A673 (cell line): ENCODE measurements around the gene GAL3ST1. TPM values are rescaled to one million over a fixed set of nuclear protein-coding genes. Genes with fewer than 3 reads are reported as not detected.

Source experiments
- BruUV-seq: library from RNA; stranded (reverse); fragments of 400-500 nt; replicated peaks from 2 replicates; lab custom pipeline; 2021; lab: Mats Ljungman, UMichigan
- CTCF ChIA-PET: fragments of 300-600 bp; sonication (Branson Sonifier 250); formaldehyde crosslinking; loops from one replicate; lab custom pipeline; 2022; ENCODE audit warnings: antibody characterized with exemption; lab: Charles Lee
- POLR2A ChIA-PET: fragments of 300-600 bp; sonication (Branson Sonifier 250); formaldehyde crosslinking; loops from one replicate; lab custom pipeline; 2022; ENCODE audit warnings: antibody characterized with exemption; ENCODE audit not compliant: low non-redundant PET; lab: Charles Lee
- DNase-seq: peaks from one replicate; pipeline ENCODE4 v3.0.0-alpha.2; 2015; ENCODE audit warnings: low spot score
- H3K27ac ChIP-seq: fragments of 200-600 bp; sonication (generic); 2 replicates; pipeline ENCODE4 v1.5.1; 2016; ENCODE audit warnings: mixed run types, low read depth, mild to moderate bottlenecking, mixed read lengths, antibody characterized with exemption, low read length; ENCODE audit not compliant: poor library complexity, severe bottlenecking
- H3K27me3 ChIP-seq: fragments of 200-600 bp; sonication (generic); replicated peaks from 2 replicates; pipeline ENCODE4 v1.6.1; 2017; ENCODE audit warnings: mixed run types, low read depth, mild to moderate bottlenecking, mixed read lengths, antibody characterized with exemption, low read length; ENCODE audit not compliant: insufficient read depth, poor library complexity
- H3K36me3 ChIP-seq: fragments of 200-600 bp; sonication (generic); 2 replicates; pipeline ENCODE4 v1.6.1; 2016; ENCODE audit warnings: mixed run types, mild to moderate bottlenecking, mixed read lengths, antibody characterized with exemption, low read length; ENCODE audit not compliant: insufficient read depth, poor library complexity, severe bottlenecking
- H3K4me1 ChIP-seq: fragments of 200-600 bp; sonication (generic); 2 replicates; pipeline ENCODE4 v1.6.1; 2017; ENCODE audit warnings: mixed run types, mild to moderate bottlenecking, mixed read lengths, antibody characterized with exemption, low read length; ENCODE audit not compliant: insufficient read depth, poor library complexity, severe bottlenecking
- H3K4me3 ChIP-seq: fragments of 200-600 bp; sonication (generic); 2 replicates; pipeline ENCODE4 v1.5.1; 2016; ENCODE audit warnings: low read depth, mixed run types, mild to moderate bottlenecking, mixed read lengths, low read length; ENCODE audit not compliant: poor library complexity, severe bottlenecking
- H3K9me3 ChIP-seq: fragments of 200-600 bp; sonication (generic); 2 replicates; pipeline ENCODE4 v1.6.1; 2016; ENCODE audit warnings: mixed run types, low read depth, mild to moderate bottlenecking, mixed read lengths, antibody characterized with exemption, low read length; ENCODE audit not compliant: poor library complexity, severe bottlenecking
- CTCF ChIP-seq: fragments of 300-800, 200-600 bp; sonication (generic); conservative IDR thresholded peaks from 2 replicates; pipeline ENCODE4 v1.5.1; 2017; ENCODE audit warnings: low read depth, mild to moderate bottlenecking, antibody characterized with exemption, low read length, moderate library complexity, mixed read lengths
- EZH2 ChIP-seq: fragments of 200-600 bp; sonication (generic); IDR thresholded peaks from 2 replicates; pipeline ENCODE4 v1.6.1; 2017; ENCODE audit warnings: borderline replicate concordance, low read depth, mild to moderate bottlenecking, mixed read lengths, antibody characterized with exemption, low read length; ENCODE audit not compliant: poor library complexity, severe bottlenecking
- intact Hi-C: fragments of 100-400 bp; cut with micrococcal nuclease; formaldehyde crosslinking; loops from one replicate; pipeline ENCODE4 v1.10.0; 2022; ENCODE audit not compliant: unreplicated experiment
- total RNA-seq: library from RNA; stranded (reverse); gene quantifications from 2 replicates; pipeline ENCODE4 v1.2.3, GENCODE V29; 2021

Gene GAL3ST1
- total RNA-seq, 1 experiment from 2014 or later, result 0.58 TPM

DNA sequence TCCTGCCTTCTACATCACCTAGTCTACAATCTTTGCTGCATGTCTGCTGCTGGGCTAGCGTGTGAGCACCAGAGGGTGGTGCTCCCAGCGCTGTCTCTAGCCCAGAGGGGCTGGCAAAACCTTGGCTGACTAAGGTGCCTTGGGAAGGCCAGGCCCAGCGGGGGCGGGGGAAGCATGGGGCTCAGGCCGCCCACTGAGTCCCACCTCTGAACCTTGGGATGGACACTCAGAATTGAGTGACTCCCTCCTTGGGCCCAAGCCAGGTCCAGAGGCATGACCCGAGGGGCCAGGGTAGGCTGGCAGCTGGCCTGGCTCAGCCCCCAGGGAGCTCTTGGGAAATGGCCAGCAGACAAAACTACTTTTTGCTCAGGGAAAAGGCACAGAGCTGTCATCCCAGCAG is 7.6 kb upstream of the GAL3ST1 start:
- Histone ChIP-seq H3K27ac (no peak overlapping the region), H3K36me3 (peaks cover 96% of the 10 kb centered on the region), H3K27me3 (no peaks in the 10 kb centered on the region), H3K4me1 (no peaks in the 10 kb centered on the region), H3K4me3 (no peak overlapping the region), H3K9me3 (no peaks in the 10 kb centered on the region)
- BruUV-seq, result no TSS peak
- ChIA-PET POLR2A (no interaction called here), CTCF (no interaction called here)
- intact Hi-C loops, result no loop called here
- no peak for TF ChIP-seq EZH2
- TF ChIP-seq CTCF, result no peak
- DNase-seq, result no peak

DNA sequence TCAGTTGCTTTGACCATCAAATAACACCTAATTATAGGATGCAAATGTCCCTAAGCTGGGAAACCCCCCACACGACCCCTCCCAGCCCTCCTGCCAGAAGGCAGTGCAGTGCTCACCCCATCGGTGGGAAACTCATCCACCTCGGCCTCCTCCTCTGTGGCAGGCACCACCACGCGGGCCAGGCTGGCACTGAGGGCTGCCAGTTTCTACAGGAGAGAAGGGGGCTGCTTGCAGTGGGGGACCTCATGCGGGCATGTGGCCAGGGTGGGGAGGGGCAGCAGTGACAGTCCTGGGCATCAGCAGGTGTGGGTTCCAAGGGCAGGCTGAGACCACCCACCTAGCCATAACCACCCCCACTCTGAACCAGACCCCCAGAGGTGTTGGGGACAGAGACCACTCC is 6.4 kb upstream of the GAL3ST1 start:
- Histone ChIP-seq H3K4me3 (no peak overlapping the region), H3K27ac (no peak overlapping the region)
- CTCF ChIA-PET, result no interaction called here

GRCh38 chr22:30578481-30578880 is 4.0 kb upstream of the GAL3ST1 start:
- H3K27ac ChIP-seq, result no peak overlapping the region
- TF ChIP-seq CTCF (no peak), EZH2 (no peak)
- H3K36me3 ChIP-seq, result peaks cover 73% of the 10 kb centered on the region
- H3K4me1 ChIP-seq, result no peaks in the 10 kb centered on the region
- intact Hi-C loops, result no loop called here
- no peak overlapping the region for H3K4me3 ChIP-seq
- no peaks in the 10 kb centered on the region for H3K27me3 ChIP-seq
- no TSS peak for BruUV-seq
- POLR2A ChIA-PET, result no interaction called here
- no peak for DNase-seq
- H3K9me3 ChIP-seq, result no peaks in the 10 kb centered on the region
- CTCF ChIA-PET, result interaction anchor here (0.6 kb wide), 1 partner anchor 38 kb away, joined by 5 read pairs; no protein-coding TSS in a partner anchor

More for the DNA sequence above, 6.4 kb upstream of the GAL3ST1 start:
- POLR2A ChIA-PET, result no interaction called here
- no peak for DNase-seq
- intact Hi-C loops, result no loop called here
- Histone ChIP-seq H3K4me1 (no peaks in the 10 kb centered on the region), H3K9me3 (no peaks in the 10 kb centered on the region), H3K36me3 (peaks cover 96% of the 10 kb centered on the region), H3K27me3 (no peaks in the 10 kb centered on the region)
- no TSS peak for BruUV-seq
- TF ChIP-seq EZH2 (no peak), CTCF (no peak)
